GM08714 (cell line): Measurements from ENCODE around the gene NSUN4.

Experiments
- H3K4me3 ChIP-seq: fragments of 200-500 bp; sonication (Bioruptor generic); 2 replicates; pipeline ENCODE4 v1.5.1; 2014; ENCODE audit warnings: mild to moderate bottlenecking, low read length, inconsistent platforms
- ZNF274 ChIP-seq: IDR thresholded peaks from 2 replicates; pipeline ENCODE4 v1.6.1; 2012; ENCODE audit warnings: mild to moderate bottlenecking, low read depth, low read length

The NSUN4 gene

GRCh38 chr1:46401964-46402626 lies 61.5 kb downstream of the NSUN4 start:
- no peak for TF ChIP-seq ZNF274
- H3K4me3 ChIP-seq, result no peak overlapping the region

DNA sequence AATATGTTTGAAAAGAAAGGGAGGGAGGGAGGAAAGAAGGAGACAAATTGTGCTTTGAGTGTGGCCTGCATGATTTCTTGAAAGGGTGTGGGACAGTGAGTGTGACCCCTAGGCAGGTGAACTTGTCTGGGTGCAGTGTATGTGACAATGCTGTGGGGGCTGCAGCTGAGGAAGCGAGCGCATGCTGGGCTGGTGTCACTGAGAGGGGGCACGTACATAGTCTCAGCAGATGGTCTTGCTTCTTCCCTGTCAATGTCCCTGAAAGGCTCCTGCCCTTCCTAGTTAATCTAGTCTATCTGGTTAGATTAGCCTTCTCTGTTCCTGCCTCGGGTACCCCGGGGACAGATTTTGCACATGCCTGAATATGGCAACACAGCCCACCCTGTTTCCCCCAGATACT lies 63.3 kb downstream of the NSUN4 start:
- H3K4me3 ChIP-seq, result no peak overlapping the region
- TF ChIP-seq ZNF274, result no peak

GRCh38 chr1:46404482-46405196 lies 64.0 kb downstream of the NSUN4 start:
- no peak overlapping the region for H3K4me3 ChIP-seq
- TF ChIP-seq ZNF274, result no peak

DNA sequence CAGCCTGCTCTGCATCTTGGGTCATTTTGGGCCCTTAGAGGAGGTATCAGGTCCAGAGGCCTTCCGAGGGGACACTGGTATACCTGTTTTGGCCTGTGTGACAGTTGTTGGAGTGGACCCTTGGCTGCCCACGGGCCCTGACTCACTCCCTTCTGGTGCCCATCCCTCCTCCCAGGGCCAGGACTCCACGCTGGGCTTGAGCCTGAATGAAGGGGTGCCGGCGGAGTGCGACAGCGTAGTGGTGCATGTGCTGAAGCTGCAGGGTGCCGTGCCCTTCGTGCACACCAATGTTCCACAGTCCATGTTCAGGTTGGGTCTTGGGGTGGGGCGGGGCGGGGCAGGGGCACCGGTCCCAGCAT lies 64.6 kb downstream of the NSUN4 start:
- H3K4me3 ChIP-seq, result no peak overlapping the region
- no peak for TF ChIP-seq ZNF274

DNA sequence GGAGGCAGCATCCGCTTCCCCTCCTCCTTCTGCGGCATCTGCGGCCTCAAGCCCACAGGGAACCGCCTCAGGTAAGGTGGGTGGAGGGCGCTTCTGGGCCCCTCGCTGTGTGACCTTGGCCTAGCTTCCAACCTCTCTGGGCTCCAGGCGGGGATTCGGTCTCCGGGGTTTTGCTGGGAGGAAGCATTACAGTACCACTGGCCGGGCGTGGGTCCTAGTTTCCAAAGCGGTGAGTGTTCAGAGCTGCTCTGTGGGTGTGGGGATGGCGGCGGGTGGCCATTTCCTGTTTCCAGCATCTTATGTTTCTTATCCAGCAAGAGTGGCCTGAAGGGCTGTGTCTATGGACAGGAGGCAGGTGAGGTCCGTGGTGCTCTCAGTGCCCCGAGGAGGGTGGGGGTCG lies 65.1 kb downstream of the NSUN4 start:
- TF ChIP-seq ZNF274, result no peak
- H3K4me3 ChIP-seq, result no peak overlapping the region

DNA sequence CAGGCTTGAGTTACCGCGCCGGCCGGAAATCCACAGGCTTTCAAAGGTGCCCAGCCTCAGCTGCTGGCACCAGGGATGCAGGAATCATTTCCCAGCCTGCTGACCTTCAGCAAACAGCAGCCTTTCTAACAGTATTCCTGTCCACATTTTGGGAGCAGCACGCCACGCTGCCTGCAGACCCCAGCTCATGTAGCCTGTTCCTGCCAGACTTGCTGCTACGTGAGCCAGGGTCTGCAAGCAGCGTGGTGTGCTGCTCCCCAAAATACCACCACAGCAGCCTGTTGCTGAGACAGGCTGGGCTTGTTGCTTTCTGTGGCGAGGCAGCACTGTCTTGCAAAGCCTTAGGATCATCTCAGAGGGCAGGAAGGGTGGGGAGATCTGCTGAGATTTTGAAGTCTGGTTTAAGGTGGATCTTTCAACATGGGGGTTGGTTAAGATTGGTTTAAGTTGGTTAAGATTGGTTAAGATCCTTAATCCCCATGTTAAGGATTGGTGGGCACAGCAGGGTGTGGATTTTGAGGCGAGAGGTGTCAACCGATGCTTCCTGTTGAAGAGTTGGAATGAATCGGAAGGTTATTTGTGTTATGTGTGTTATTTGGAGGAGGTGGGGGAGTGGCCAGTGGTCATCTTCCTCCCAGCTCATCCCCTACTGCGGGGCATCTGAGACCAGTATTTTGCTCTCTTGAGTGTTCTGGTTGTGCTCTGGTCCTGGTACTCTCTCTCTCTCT lies 66.4 kb downstream of the NSUN4 start:
- H3K4me3 ChIP-seq, result no peak overlapping the region
- TF ChIP-seq ZNF274, result no peak

- H3K4me3 ChIP-seq, result no peak overlapping the region
- TF ChIP-seq ZNF274, result no peak
These were observed 67.0 kb downstream of the NSUN4 start for GRCh38 chr1:46407636-46408035.

GRCh38 chr1:46408356-46409062 lies 67.9 kb downstream of the NSUN4 start:
- no peak overlapping the region for H3K4me3 ChIP-seq
- TF ChIP-seq ZNF274, result no peak

GRCh38 chr1:46409063-46409372 lies 68.4 kb downstream of the NSUN4 start:
- no peak overlapping the region for H3K4me3 ChIP-seq
- no peak for TF ChIP-seq ZNF274

GRCh38 chr1:46410156-46411009 lies 69.8 kb downstream of the NSUN4 start:
- no peak for TF ChIP-seq ZNF274

GRCh38 chr1:46411010-46411405 lies 70.4 kb downstream of the NSUN4 start:
- no peak overlapping the region for H3K4me3 ChIP-seq
- no peak for TF ChIP-seq ZNF274

More at GRCh38 chr1:46410156-46411009, 69.8 kb downstream of the NSUN4 start:
- no peak overlapping the region for H3K4me3 ChIP-seq
